ENCODE results near the gene NUDT5.

The NUDT5 gene

GRCh38 chr10:12195603-12196506, at the start of gene NUDT5, which contains the start of gene CDC123:
Gene NUDT5, minus strand, starts transcription at chr10:12195891. Its CDS starts 9,600 bp downstream, at chr10:12186291.
Gene CDC123, plus strand, starts transcription at chr10:12196188. Its CDS starts 58 bp downstream, at chr10:12196246.
- in situ Hi-C loops (cut with HindIII; ENCODE audit: low sequenced_read_pairs): no loop called here
- peak within 1 kb of the TSS; percentile 93 for H3K4me3 ChIP-seq (ENCODE audit: low read depth, low read length)
- peak; percentile 96 for DNase-seq (ENCODE audit: low read depth, low spot score)
- TF ChIP-seq CTCF (IDR thresholded peaks at IDR 0.05; ENCODE audit: low read depth, low read length): no peak

- H3K4me3 ChIP-seq (ENCODE audit: low read depth, low read length): no peak overlapping the region
- no peak for DNase-seq (ENCODE audit: low read depth, low spot score)
- in situ Hi-C loops (cut with HindIII; ENCODE audit: low sequenced_read_pairs): no loop called here
- no peak for TF ChIP-seq CTCF (IDR thresholded peaks at IDR 0.05; ENCODE audit: low read depth, low read length)
Measured at GRCh38 chr10:12243864-12244620, 48.4 kb upstream of the NUDT5 start.

GRCh38 chr10:12241810-12242529, 46.3 kb upstream of the NUDT5 start:
- TF ChIP-seq CTCF (IDR thresholded peaks at IDR 0.05; ENCODE audit: low read depth, low read length): no peak
- no peak for DNase-seq (ENCODE audit: low read depth, low spot score)
- in situ Hi-C loops (cut with HindIII; ENCODE audit: low sequenced_read_pairs): no loop called here
- no peak overlapping the region for H3K4me3 ChIP-seq (ENCODE audit: low read depth, low read length)

GRCh38 chr10:12238821-12239220, 43.1 kb upstream of the NUDT5 start:
- TF ChIP-seq CTCF (IDR thresholded peaks at IDR 0.05; ENCODE audit: low read depth, low read length): no peak
- no peak overlapping the region for H3K4me3 ChIP-seq (ENCODE audit: low read depth, low read length)
- in situ Hi-C loops (cut with HindIII; ENCODE audit: low sequenced_read_pairs): no loop called here
- DNase-seq (ENCODE audit: low read depth, low spot score): no peak

GRCh38 chr10:12237265-12238220, 41.9 kb upstream of the NUDT5 start:
- no peak overlapping the region for H3K4me3 ChIP-seq (ENCODE audit: low read depth, low read length)
- no peak for DNase-seq (ENCODE audit: low read depth, low spot score)
- TF ChIP-seq CTCF (IDR thresholded peaks at IDR 0.05; ENCODE audit: low read depth, low read length): no peak
- in situ Hi-C loops (cut with HindIII; ENCODE audit: low sequenced_read_pairs): no loop called here

Measured in astrocyte of the spinal cord (primary cell).